ENCODE data around the gene GUCA1A.

DNA sequence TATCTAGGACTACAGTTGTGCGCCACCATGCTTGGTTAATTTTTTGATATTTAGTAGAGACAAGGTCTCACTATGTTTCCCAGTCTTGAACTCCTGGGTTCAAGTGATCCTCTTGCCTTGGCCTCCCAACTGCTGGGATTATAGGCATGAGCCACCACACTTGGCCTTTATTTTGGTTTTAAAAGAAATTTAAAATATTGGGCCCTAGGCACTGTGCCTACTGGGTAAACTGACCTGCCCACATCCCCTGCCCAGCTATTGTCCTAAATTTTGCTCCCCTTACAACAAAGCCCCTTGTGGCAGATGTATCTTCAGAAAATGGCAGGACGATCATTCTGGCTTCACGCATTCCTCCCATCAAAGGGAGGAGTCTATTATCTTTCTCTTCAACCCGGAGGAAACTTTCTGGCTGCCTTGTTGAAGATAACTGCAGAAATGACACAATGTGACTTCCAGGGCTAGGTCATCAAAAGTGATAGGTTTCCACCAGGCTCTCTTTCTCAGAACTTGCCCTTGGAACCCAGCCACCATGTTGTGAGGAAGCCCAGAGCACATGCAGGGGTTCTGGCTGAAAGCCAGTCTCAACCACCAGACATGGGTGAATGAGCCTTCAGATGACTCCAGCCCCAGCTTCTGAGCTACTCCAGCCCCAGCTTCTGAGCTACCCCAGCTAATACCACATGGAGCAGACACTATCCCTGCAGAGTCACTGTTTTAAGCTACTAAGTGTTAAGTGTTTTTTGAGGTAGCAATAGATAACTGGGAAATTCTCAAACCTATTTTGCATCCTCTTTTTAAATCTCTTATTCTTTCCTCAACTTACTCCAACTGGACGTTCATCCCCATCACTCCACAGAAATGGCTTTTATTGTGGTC lies 26.2 kb downstream of the GUCA1A start:
- TF ChIP-seq SUZ12 (IDR thresholded peaks at IDR 0.05), result no peak
- no peak for TF ChIP-seq PKNOX1 (IDR thresholded peaks at IDR 0.05)
- TF ChIP-seq FOXA1 (IDR thresholded peaks at IDR 0.05), result no peak
- TF ChIP-seq FOXM1 (IDR thresholded peaks at IDR 0.05; ENCODE audit: borderline replicate concordance), result no peak
- TF ChIP-seq ZNF384 (IDR thresholded peaks at IDR 0.05), result 0 out of 2 replicates have a peak, but pooled peaks have one; percentile 28
- TF ChIP-seq NFRKB (IDR thresholded peaks at IDR 0.05), result no peak
- TF ChIP-seq FOXK2 (IDR thresholded peaks at IDR 0.05), result no peak

Measured in HEK293T (cell line).